ENCODE measurements around the gene ASXL1.

The ASXL1 gene

GRCh38 chr20:32357869-32358631 lies at the start of gene ASXL1:
TSS of gene ASXL1 (plus strand) at chr20:32358331. CDS start at chr20:32358776, 445 bp downstream.
- Histone ChIP-seq H3K36me3 (ENCODE audit: control insufficient read depth, insufficient read depth, low read length) (no peaks in the 10 kb centered on the region), H3K4me3 (replicated peaks; ENCODE audit: low read depth, low read length) (peak within 1 kb of the TSS; percentile 84), H3K27me3 (replicated peaks; ENCODE audit: control insufficient read depth, insufficient read depth, low read length) (no peaks in the 10 kb centered on the region)
- no peak for TF ChIP-seq CTCF (IDR thresholded peaks at IDR 0.05; ENCODE audit: insufficient read depth, low read length, poor library complexity, severe bottlenecking)
- DNase-seq (ENCODE audit: extremely low read depth, insufficient read length), result peak; percentile 98

- no peak for DNase-seq (ENCODE audit: extremely low read depth, insufficient read length)
- TF ChIP-seq CTCF (IDR thresholded peaks at IDR 0.05; ENCODE audit: insufficient read depth, low read length, poor library complexity, severe bottlenecking), result no peak
- peaks cover 26% of the 10 kb centered on the region for H3K36me3 ChIP-seq (ENCODE audit: control insufficient read depth, insufficient read depth, low read length)
Measured at GRCh38 chr20:32312718-32313424, 45.3 kb upstream of the ASXL1 start.

GRCh38 chr20:32314768-32315167 lies 43.4 kb upstream of the ASXL1 start:
- peaks cover 23% of the 10 kb centered on the region for H3K36me3 ChIP-seq (ENCODE audit: control insufficient read depth, insufficient read depth, low read length)
- TF ChIP-seq CTCF (IDR thresholded peaks at IDR 0.05; ENCODE audit: insufficient read depth, low read length, poor library complexity, severe bottlenecking), result no peak
- no peak for DNase-seq (ENCODE audit: extremely low read depth, insufficient read length)
- H3K4me3 ChIP-seq (replicated peaks; ENCODE audit: low read depth, low read length), result no peak overlapping the region
- H3K27me3 ChIP-seq (replicated peaks; ENCODE audit: control insufficient read depth, insufficient read depth, low read length), result no peaks in the 10 kb centered on the region

More at GRCh38 chr20:32312718-32313424, 45.3 kb upstream of the ASXL1 start:
- Histone ChIP-seq H3K4me3 (replicated peaks; ENCODE audit: low read depth, low read length) (no peak overlapping the region), H3K27me3 (replicated peaks; ENCODE audit: control insufficient read depth, insufficient read depth, low read length) (no peaks in the 10 kb centered on the region)

GRCh38 chr20:32315399-32315798 lies 42.7 kb upstream of the ASXL1 start:
- Histone ChIP-seq H3K36me3 (ENCODE audit: control insufficient read depth, insufficient read depth, low read length) (peaks cover 17% of the 10 kb centered on the region), H3K27me3 (replicated peaks; ENCODE audit: control insufficient read depth, insufficient read depth, low read length) (no peaks in the 10 kb centered on the region), H3K4me3 (replicated peaks; ENCODE audit: low read depth, low read length) (no peak overlapping the region)
- no peak for TF ChIP-seq CTCF (IDR thresholded peaks at IDR 0.05; ENCODE audit: insufficient read depth, low read length, poor library complexity, severe bottlenecking)
- no peak for DNase-seq (ENCODE audit: extremely low read depth, insufficient read length)

- Histone ChIP-seq H3K36me3 (ENCODE audit: control insufficient read depth, insufficient read depth, low read length) (peaks cover 13% of the 10 kb centered on the region), H3K4me3 (replicated peaks; ENCODE audit: low read depth, low read length) (no peak overlapping the region)
Measured at GRCh38 chr20:32315891-32316290, 42.2 kb upstream of the ASXL1 start.

More at GRCh38 chr20:32315891-32316290, 42.2 kb upstream of the ASXL1 start:
- no peaks in the 10 kb centered on the region for H3K27me3 ChIP-seq (replicated peaks; ENCODE audit: control insufficient read depth, insufficient read depth, low read length)
- DNase-seq (ENCODE audit: extremely low read depth, insufficient read length), result no peak
- TF ChIP-seq CTCF (IDR thresholded peaks at IDR 0.05; ENCODE audit: insufficient read depth, low read length, poor library complexity, severe bottlenecking), result no peak
